Measurements from ENCODE around the gene FKBP4. TPM values are rescaled to one million over a fixed set of nuclear protein-coding genes. Genes with fewer than 3 reads are reported as not detected.

Gene FKBP4
- total RNA-seq, 2 donors from 2014 or later = 63.1 to 274 TPM

DNA sequence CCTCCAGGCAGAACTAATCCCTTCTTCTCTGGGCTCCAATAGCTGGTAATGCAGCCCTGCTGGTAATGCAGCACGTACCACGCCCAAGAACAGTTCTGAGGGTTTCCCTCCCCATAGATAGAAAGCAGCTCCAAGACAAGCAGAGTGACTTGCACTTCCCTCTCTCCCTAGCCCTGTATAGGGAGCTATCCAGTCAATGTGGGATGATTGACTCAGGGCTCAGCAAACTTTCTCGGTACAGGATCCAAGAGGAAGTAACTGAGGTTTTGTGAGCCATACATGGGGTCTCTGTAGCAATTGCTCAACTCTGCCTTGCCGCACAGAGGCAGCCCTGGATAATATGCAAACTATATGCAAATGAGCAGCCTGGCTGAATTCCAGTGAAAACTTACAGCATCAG, 15.5 kb upstream of the FKBP4 start:
- H3K27ac ChIP-seq = no peak overlapping the region
- TF ChIP-seq, protein P1, sequence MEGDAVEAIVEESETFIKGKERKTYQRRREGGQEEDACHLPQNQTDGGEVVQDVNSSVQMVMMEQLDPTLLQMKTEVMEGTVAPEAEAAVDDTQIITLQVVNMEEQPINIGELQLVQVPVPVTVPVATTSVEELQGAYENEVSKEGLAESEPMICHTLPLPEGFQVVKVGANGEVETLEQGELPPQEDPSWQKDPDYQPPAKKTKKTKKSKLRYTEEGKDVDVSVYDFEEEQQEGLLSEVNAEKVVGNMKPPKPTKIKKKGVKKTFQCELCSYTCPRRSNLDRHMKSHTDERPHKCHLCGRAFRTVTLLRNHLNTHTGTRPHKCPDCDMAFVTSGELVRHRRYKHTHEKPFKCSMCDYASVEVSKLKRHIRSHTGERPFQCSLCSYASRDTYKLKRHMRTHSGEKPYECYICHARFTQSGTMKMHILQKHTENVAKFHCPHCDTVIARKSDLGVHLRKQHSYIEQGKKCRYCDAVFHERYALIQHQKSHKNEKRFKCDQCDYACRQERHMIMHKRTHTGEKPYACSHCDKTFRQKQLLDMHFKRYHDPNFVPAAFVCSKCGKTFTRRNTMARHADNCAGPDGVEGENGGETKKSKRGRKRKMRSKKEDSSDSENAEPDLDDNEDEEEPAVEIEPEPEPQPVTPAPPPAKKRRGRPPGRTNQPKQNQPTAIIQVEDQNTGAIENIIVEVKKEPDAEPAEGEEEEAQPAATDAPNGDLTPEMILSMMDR (IDR thresholded peaks at IDR 0.05) = no peak
- peaks cover 6% of the 10 kb centered on the region for H3K4me1 ChIP-seq
- no peaks in the 10 kb centered on the region for H3K36me3 ChIP-seq
- H3K27me3 ChIP-seq = no peaks in the 10 kb centered on the region
- no peak overlapping the region for H3K4me3 ChIP-seq
- DNase-seq = no peak
- H3K9ac ChIP-seq (ENCODE audit: low read depth in 2 of 2, low read length in 2 of 2) = no peak overlapping the region
- H3K9me3 ChIP-seq = no peaks in the 10 kb centered on the region
- intact Hi-C loops (cut with DNase I) = no loop called here

DNA sequence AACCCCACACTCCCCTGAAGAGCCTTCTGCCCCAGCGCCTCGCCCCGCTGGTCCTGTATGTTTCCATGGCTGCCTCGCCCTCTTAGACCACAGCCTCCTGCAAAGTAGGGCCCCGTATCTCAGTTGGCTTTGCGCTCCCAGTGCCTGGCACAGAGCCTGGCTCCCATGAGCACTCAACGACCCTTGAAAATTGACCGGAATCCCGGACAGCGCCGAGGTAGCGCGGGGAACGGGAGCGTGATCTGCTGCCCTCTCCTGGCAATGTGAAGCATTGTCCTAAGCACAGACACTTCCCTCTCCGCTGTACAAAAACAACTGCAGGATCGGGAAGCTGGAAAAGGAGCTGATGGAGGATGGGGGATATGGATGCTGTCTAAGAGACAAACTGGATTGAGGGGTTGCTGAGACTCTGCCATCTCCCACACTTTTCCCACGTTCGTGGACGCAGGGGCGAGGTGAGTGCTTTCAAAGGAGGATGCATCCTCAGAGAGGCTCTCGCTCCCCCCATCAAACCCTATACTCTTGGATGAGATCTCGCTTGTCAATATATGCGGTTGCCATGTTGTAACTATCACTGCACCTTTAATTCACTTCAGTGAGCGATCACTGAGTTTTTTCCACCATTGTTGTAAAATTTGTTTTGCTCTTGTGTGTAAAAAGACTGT, 10.7 kb upstream of the FKBP4 start:
- intact Hi-C loops (cut with DNase I) = loop anchor here (2.0 to 10.0 kb wide), 2 partner anchors 43 to 99 kb away; no protein-coding TSS in a partner anchor
- peak; percentile 73 for DNase-seq
- Histone ChIP-seq H3K27me3 (no peaks in the 10 kb centered on the region), H3K9me3 (no peaks in the 10 kb centered on the region), H3K9ac (ENCODE audit: low read depth in 2 of 2, low read length in 2 of 2) (no peak overlapping the region), H3K27ac (no peak overlapping the region), H3K4me1 (peaks cover 7% of the 10 kb centered on the region), H3K4me3 (no peak overlapping the region), H3K36me3 (no peaks in the 10 kb centered on the region)
- TF ChIP-seq, protein P1 (IDR thresholded peaks at IDR 0.05) = peak; percentile 83

DNA sequence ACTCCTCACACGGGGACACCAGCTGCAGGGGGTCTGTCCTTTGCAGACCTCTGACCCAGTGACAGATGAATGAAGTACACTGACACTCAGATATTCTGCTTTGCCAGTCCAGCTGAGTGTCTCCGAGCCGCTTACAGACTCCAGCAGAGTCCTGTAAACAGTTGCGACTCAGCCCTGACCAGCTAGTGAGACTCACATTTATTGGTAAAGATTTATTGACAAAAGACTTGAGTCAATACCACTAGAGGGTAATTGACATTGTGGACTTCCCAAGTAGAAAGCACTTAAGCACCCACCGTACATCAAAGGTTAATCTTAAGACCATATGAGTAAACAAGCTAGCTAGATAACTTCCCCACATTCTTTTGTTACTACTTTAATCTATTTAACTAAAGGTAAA, 9.8 kb upstream of the FKBP4 start:
- intact Hi-C loops (cut with DNase I) = loop anchor here (2.0 to 10.0 kb wide), 2 partner anchors 44 to 100 kb away; no protein-coding TSS in a partner anchor
- no peaks in the 10 kb centered on the region for H3K36me3 ChIP-seq
- TF ChIP-seq, protein P1 (IDR thresholded peaks at IDR 0.05) = no peak
- H3K4me3 ChIP-seq = no peak overlapping the region
- no peak for DNase-seq
- H3K9ac ChIP-seq (ENCODE audit: low read depth in 2 of 2, low read length in 2 of 2) = no peak overlapping the region
- no peaks in the 10 kb centered on the region for H3K9me3 ChIP-seq
- H3K27ac ChIP-seq = no peak overlapping the region
- H3K27me3 ChIP-seq = no peaks in the 10 kb centered on the region
- H3K4me1 ChIP-seq = peaks cover 7% of the 10 kb centered on the region

DNA sequence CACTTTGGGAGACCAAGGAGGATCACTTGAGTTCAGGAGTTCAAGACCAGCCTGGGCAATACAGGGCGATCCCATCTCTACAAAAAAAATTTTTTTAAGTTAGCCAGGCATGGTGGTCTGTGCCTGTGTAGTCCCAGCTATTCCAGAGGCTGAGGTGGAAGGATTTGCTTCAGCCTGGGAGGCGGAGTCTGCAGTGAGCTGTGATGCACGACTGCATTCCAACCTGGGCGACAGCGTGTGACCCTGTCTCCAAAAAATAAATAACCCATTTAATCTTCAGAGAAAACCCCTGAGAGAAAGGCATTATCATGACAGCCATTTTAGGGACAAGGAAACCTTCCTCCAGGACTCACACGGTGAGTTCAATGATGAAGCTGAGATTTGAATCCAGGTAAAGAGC, 3.7 kb upstream of the FKBP4 start:
- H3K4me3 ChIP-seq = no peak overlapping the region
- no peak overlapping the region for H3K27ac ChIP-seq
- H3K4me1 ChIP-seq = no peaks in the 10 kb centered on the region
- DNase-seq = no peak
- TF ChIP-seq, protein P1 (IDR thresholded peaks at IDR 0.05) = no peak
- H3K9ac ChIP-seq (ENCODE audit: low read depth in 2 of 2, low read length in 2 of 2) = no peak overlapping the region
- intact Hi-C loops (cut with DNase I) = no loop called here
- H3K27me3 ChIP-seq = no peaks in the 10 kb centered on the region
- no peaks in the 10 kb centered on the region for H3K9me3 ChIP-seq
- H3K36me3 ChIP-seq = no peaks in the 10 kb centered on the region

DNA sequence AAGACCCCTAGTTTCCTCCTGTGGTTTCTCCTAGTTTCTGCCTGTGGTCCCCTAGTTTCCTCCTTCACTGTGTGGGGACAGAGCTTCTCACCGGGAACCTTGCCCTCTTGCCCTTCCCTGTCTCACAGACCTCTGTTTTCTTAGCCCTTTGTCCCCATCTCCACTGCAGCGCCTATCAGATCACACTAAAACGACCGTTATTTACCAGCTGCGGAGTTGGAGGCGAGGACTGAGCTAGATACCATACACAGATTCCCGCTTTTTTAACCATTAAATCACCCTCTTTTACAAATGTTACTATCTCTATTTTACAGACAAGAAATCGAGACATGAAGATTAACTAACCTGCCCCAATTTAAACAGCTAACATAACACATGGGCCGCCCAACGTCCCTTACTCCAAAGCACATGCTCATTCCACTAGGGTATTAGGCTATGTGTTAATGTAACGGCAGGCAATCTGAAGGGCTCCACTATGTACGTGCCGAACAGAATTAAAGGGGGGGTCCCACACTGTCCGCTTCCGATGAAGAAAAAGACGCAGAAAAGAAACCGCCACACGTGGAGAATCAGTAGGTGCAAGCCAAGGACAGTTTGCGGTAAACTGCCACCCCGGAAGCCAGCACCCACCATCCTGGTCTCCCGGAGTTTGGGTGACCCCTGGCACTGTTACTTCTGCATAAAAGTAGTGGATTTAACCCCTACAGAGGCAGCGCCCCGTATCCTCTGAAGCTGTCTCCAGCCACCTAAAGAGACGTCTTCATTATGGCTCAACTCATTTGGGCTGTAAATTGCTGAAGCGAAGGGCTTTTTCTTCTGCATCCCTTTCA, 1.9 kb upstream of the FKBP4 start:
- H3K4me3 ChIP-seq = no peak overlapping the region
- no peaks in the 10 kb centered on the region for H3K9me3 ChIP-seq
- H3K4me1 ChIP-seq = peaks cover 8% of the 10 kb centered on the region
- no peak overlapping the region for H3K9ac ChIP-seq (ENCODE audit: low read depth in 2 of 2, low read length in 2 of 2)
- DNase-seq = no peak
- H3K27me3 ChIP-seq = no peaks in the 10 kb centered on the region
- H3K36me3 ChIP-seq = no peaks in the 10 kb centered on the region
- TF ChIP-seq, protein P1 (IDR thresholded peaks at IDR 0.05) = no peak
- no peak overlapping the region for H3K27ac ChIP-seq
- intact Hi-C loops (cut with DNase I) = no loop called here
